Measurements from ENCODE around the gene RPS8. TPM values are rescaled to one million over a fixed set of nuclear protein-coding genes. Genes with fewer than 3 reads are reported as not detected.
"Not testable (repeated sequence)": the region's sequence is repeated elsewhere in the genome, so short reads cannot be mapped to it uniquely, and the experiment has no call there.

Gene RPS8
- total RNA-seq, 1 donor from 2014 or later = 988 TPM

GRCh38 chr1:44810101-44810761 lies 34.9 kb downstream of the RPS8 start:
- peaks cover 26% of the 10 kb centered on the region for H3K4me1 Mint-ChIP-seq (ENCODE audit: low read depth, unreplicated experiment)
- peaks cover 12% of the 10 kb centered on the region for H3K9me3 Mint-ChIP-seq (ENCODE audit: unreplicated experiment)

GRCh38 chr1:44810762-44811105 lies 35.4 kb downstream of the RPS8 start:
- not testable (repeated sequence) for H3K4me3 Mint-ChIP-seq (ENCODE audit: unreplicated experiment); DNase-seq; H3K27ac Mint-ChIP-seq (ENCODE audit: unreplicated experiment); H3K36me3 Mint-ChIP-seq (ENCODE audit: unreplicated experiment)
- peaks cover 12% of the 10 kb centered on the region for H3K9me3 Mint-ChIP-seq (ENCODE audit: unreplicated experiment)
- H3K27me3 Mint-ChIP-seq (ENCODE audit: unreplicated experiment) = peaks cover 21% of the 10 kb centered on the region
- peaks cover 26% of the 10 kb centered on the region for H3K4me1 Mint-ChIP-seq (ENCODE audit: low read depth, unreplicated experiment)

More at GRCh38 chr1:44810101-44810761, 34.9 kb downstream of the RPS8 start:
- no peak overlapping the region for H3K27ac Mint-ChIP-seq (ENCODE audit: unreplicated experiment)
- peaks cover 4% of the 10 kb centered on the region for H3K36me3 Mint-ChIP-seq (ENCODE audit: unreplicated experiment)
- TF ChIP-seq CTCF (IDR thresholded peaks at IDR 0.05; ENCODE audit: partially characterized antibody, unreplicated experiment) = no peak
- DNase-seq = peak; percentile 13
- H3K4me3 Mint-ChIP-seq (ENCODE audit: unreplicated experiment) = no peak overlapping the region
- H3K27me3 Mint-ChIP-seq (ENCODE audit: unreplicated experiment) = peaks cover 21% of the 10 kb centered on the region

GRCh38 chr1:44811234-44811633 lies 35.9 kb downstream of the RPS8 start:
- no peak overlapping the region for H3K27ac Mint-ChIP-seq (ENCODE audit: unreplicated experiment)
- no peak for TF ChIP-seq CTCF (IDR thresholded peaks at IDR 0.05; ENCODE audit: partially characterized antibody, unreplicated experiment)
- H3K27me3 Mint-ChIP-seq (ENCODE audit: unreplicated experiment) = peaks cover 21% of the 10 kb centered on the region
- peak overlapping the region; percentile 60 for H3K4me3 Mint-ChIP-seq (ENCODE audit: unreplicated experiment)
- H3K36me3 Mint-ChIP-seq (ENCODE audit: unreplicated experiment) = peaks cover 5% of the 10 kb centered on the region
- peaks cover 26% of the 10 kb centered on the region for H3K4me1 Mint-ChIP-seq (ENCODE audit: low read depth, unreplicated experiment)
- DNase-seq = no peak
- peaks cover 12% of the 10 kb centered on the region for H3K9me3 Mint-ChIP-seq (ENCODE audit: unreplicated experiment)

GRCh38 chr1:44812822-44813543 lies 37.6 kb downstream of the RPS8 start:
- Mint-ChIP-seq H3K4me1 (ENCODE audit: low read depth, unreplicated experiment) (peaks cover 15% of the 10 kb centered on the region), H3K27ac (ENCODE audit: unreplicated experiment) (peak overlapping the region; percentile 52), H3K27me3 (ENCODE audit: unreplicated experiment) (peaks cover 21% of the 10 kb centered on the region), H3K4me3 (ENCODE audit: unreplicated experiment) (peak overlapping the region; percentile 76), H3K9me3 (ENCODE audit: unreplicated experiment) (peaks cover 12% of the 10 kb centered on the region), H3K36me3 (ENCODE audit: unreplicated experiment) (peaks cover 5% of the 10 kb centered on the region)
- TF ChIP-seq CTCF (IDR thresholded peaks at IDR 0.05; ENCODE audit: partially characterized antibody, unreplicated experiment) = no peak
- DNase-seq = peak; percentile 53

- H3K27me3 Mint-ChIP-seq (ENCODE audit: unreplicated experiment) = peaks cover 24% of the 10 kb centered on the region
- H3K36me3 Mint-ChIP-seq (ENCODE audit: unreplicated experiment); H3K4me3 Mint-ChIP-seq (ENCODE audit: unreplicated experiment); H3K27ac Mint-ChIP-seq (ENCODE audit: unreplicated experiment): not testable (repeated sequence)
- peaks cover 19% of the 10 kb centered on the region for H3K9me3 Mint-ChIP-seq (ENCODE audit: unreplicated experiment)
- H3K4me1 Mint-ChIP-seq (ENCODE audit: low read depth, unreplicated experiment) = peaks cover 16% of the 10 kb centered on the region
- DNase-seq = peak; percentile 2
These were observed 40.6 kb downstream of the RPS8 start for GRCh38 chr1:44815926-44816325.

GRCh38 chr1:44817307-44817706 lies 42.0 kb downstream of the RPS8 start:
- Mint-ChIP-seq H3K36me3 (ENCODE audit: unreplicated experiment) (peaks cover 5% of the 10 kb centered on the region), H3K9me3 (ENCODE audit: unreplicated experiment) (peaks cover 21% of the 10 kb centered on the region), H3K27ac (ENCODE audit: unreplicated experiment) (peak overlapping the region; percentile 3), H3K27me3 (ENCODE audit: unreplicated experiment) (peaks cover 18% of the 10 kb centered on the region), H3K4me1 (ENCODE audit: low read depth, unreplicated experiment) (peaks cover 8% of the 10 kb centered on the region), H3K4me3 (ENCODE audit: unreplicated experiment) (no peak overlapping the region)
- no peak for DNase-seq
- no peak for TF ChIP-seq CTCF (IDR thresholded peaks at IDR 0.05; ENCODE audit: partially characterized antibody, unreplicated experiment)

Measured in glutamatergic neuron (in vitro differentiated cells).